Suppressor macrophage (primary cell): ENCODE data around the gene BANP.
"Not testable (repeated sequence)": the region's sequence is repeated elsewhere in the genome, so short reads cannot be mapped to it uniquely, and the experiment has no call there.

ENCODE experiments used
- DNase-seq, 4 experiments: peaks; one replicate each; pipeline ENCODE4 v3.0.0-alpha.2; 2020 to 2022

The BANP gene

GRCh38 chr16:88105574-88106140 is 154.4 kb downstream of the BANP start:
- DNase-seq = not testable (repeated sequence)

DNA sequence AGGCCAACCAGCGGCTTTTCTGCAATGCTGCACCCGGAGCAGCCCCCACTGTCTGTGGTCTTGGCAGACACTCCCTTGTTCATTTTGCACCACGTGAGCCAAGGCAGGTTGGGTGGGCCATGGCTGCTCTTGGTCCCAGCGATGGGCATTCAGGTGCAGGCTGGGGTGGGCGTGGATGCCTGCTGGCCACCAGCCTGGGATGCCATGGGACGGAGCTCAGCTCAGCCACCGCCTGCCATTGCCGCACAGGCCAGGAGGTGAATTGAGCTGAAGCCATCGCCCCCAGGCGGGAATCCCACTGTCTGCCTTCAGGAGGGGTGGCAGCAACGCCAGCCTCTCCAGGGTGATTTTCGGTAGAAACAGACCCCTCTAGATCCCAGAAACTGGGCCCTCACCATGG is 155.3 kb downstream of the BANP start:
- DNase-seq = not testable (repeated sequence)

- no peak for DNase-seq
Observed at GRCh38 chr16:88108762-88109161, 157.5 kb downstream of the BANP start.

GRCh38 chr16:88109726-88110621 is 158.7 kb downstream of the BANP start:
- DNase-seq = not testable (repeated sequence)

DNA sequence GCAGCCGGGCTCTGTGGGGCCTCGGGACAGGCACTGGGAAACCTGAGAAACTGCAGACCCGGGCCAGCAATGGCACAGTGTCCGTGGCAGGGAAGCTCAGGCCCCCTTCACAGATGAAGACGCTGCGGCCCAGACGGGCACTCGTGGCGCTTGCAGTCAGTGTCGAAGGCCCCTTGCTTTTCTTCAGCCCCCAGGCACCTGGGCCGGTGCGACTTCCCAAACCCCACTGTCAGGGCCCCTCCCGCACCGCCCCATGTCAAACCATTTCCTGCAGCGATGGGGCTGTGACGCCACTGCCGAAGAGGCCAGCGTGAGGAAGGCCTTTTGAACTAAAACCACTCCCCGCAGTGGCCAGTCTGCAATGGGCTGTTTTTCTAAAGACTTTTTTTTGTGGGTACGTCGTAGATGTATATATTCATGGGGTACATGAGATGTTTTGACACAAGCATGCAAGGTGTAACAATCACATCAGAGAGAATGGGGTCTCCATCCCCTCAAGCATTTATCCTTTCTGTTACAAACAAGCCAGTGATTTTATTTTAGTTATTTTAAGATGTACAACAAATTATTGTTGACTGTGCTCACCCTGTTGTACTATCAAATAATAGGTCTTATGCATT is 159.8 kb downstream of the BANP start:
- not testable (repeated sequence) for DNase-seq

- DNase-seq = not testable (repeated sequence)
Observed at GRCh38 chr16:88111976-88112375, 160.7 kb downstream of the BANP start.

GRCh38 chr16:88113545-88114045 is 162.4 kb downstream of the BANP start:
- no peak for DNase-seq

DNA sequence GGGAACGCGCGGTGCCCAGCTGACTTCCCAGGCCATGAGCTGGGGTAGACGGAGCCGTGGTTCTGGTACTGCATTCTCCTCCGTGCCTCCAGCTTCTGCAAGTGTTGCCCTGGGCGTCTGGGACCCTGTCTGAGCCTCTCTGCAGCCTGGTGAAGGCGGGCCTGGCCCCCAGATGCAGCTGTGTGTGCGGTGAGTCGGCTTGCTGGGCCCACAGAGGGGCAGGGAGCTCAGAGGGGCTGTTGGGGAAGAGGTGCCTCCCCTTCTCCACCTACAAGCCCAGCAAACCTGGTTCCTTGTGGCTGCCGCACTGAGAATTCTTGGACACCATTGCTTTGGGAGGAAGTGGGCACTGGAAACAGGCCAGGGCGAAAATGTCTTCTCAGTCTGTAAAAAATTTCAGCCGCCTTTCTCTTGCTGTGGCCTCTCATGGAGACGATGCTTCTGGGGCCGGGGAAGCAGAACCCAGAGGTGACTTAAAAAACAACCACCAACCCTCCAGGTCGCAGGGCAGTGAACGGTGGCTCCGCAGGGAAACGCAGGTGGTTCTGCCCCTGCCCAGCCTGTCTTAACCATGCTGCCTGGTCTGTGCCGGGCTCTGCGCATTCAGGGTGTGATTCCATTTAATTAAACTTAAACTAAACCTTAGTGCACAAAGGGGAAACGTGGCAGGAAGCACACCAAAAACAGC is 163.5 kb downstream of the BANP start:
- peak in 3 of 4 experiments; percentile 12 to 36 (median 35) for DNase-seq

- no peak for DNase-seq
Observed at GRCh38 chr16:88116121-88116520, 164.9 kb downstream of the BANP start.

DNA sequence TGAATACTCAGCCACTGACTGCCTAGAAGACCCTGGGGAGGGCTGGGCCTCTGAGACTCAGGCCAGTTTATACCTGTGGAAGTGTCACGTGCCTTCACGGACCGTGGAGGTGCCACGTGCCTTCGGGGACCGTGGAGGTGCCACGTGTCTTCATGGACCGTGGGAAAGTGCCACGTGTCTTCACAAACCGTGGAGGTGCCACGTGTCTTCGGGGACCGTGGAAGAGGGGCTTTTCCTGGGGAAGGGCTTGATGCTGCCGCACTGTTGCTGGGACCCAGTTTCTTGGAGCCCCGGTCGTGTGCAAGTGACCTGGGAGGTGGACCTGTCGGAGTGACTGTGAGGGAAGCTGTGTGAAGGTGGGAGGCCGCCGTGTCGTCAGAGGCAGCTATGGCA is 166.2 kb downstream of the BANP start:
- DNase-seq = no peak

- DNase-seq = peak in 2 of 4 experiments; percentile 12 to 30
Observed at GRCh38 chr16:88118376-88118775, 167.1 kb downstream of the BANP start.

DNA sequence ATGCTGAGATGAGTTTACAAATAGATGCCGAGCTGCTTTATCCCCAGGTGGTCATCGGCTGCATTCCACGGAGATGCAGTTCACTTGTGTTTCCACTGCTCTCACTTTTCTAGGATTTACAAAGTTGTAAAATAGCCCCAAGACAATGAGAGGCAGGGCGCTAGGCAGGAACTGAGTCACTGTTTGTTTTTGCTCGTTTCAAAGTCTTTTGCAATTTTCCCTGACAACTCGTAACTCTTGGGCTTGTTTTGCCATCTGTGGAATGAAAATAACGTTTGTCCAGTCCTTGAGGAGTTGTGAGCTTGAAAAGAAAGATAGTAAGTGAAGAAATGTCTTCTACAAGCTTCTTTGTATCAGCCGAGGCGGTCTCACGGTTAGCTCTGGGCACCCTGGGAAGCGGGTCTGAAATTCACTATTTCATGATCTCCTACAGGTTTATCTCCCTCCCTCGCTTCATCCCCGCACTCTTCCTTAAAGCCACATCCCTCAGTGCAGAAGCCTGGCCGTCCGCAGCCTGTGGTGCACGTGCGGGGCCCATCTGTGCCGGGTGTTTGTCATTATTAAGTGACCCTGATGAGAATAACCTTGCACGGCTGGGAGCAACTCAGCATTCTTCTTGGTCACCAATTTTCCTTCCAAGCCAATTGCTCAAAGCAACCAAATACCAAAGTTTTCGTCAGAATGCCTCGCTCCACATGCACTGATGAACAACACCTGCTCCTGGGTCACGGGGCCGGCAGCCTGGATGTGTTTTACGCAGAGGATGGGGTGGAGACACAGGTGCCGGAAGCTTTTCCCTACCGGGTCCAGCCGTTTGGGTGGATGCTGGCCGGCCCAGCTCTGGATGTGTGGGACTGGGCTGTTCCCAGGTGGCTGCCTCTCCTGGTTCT is 167.9 kb downstream of the BANP start:
- DNase-seq = peak; percentile 26 to 59 (median 50)

DNA sequence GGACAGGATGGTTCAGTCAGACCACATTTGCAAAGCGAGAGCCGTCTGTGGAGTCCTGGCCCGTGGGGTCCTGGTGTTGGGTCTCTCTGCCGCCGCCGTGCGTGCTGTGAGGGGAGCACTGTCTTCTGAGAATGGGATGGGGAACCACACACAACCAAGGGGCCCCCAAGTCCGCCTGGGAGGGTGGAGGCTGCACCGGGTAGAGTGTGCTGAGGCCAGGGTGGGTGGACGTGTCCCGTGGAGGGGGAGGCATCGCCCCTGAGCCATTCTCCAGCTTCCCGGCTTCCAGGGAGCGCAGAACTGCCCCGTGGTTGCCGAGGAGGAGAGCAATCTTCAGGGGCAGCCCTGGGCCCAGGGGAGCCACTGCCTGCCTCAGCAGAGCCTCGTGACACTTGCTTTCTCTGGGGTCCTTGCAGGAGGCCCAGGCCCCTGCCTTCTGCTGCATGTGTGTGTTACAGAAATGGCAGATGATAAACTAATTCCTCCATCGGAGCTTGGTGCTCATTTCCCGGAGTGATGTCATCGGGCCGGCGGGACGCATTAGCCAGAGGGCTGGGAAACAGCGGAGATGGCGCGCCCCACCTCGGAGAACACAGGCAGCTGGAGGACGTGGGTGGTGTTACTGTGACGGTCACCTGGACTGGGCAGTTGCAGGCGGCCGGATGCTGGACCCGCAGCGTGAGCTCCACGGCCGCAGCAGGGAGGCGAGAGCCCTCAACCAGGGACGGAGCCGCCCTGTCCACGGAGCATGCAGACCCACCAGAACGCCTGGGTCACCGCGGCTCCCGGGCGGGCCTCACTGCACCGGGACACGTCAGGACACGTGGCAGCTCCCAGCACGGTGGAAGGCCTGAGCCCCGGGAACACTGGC is 168.9 kb downstream of the BANP start:
- not testable (repeated sequence) for DNase-seq

- DNase-seq = no peak
Observed at GRCh38 chr16:88120812-88121211, 169.6 kb downstream of the BANP start.

DNA sequence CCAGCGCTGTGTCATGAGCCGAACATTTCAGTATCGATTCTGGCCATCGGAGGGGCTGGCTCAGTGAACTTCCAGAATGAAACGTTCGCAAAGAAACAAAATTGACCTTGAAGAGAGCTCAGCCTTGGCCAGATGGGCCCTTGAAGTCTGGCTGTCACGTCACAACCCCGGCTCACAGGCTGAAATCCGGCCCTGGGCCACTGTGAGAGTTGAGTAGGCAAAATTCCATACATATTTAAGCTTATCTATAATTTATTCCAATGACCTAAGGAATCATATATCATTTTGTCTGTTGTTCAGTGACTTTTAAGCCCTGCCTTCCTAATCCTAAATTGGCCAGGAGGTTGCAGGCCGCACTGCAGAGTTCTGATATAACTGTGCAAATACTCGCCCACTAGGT is 170.2 kb downstream of the BANP start:
- not testable (repeated sequence) for DNase-seq

- no peak for DNase-seq
Observed at GRCh38 chr16:88121886-88122580, 170.8 kb downstream of the BANP start.
